Esophagus muscularis mucosa (tissue), 4 donors: ENCODE results near the gene SEL1L3.

Experiments
- CTCF ChIP-seq, 3 experiments: fragments of 200-600 bp in 2 of 3; fragments of 450-650 bp in 1 of 3; sonication (generic) in 2 of 3; IDR thresholded peaks; one replicate each; pipeline ENCODE4 v1.5.1; 2017 to 2019; ENCODE audit warnings: antibody characterized with exemption in 3 of 3, mild to moderate bottlenecking in 2 of 3, moderate library complexity in 1 of 3
- EP300 ChIP-seq: sonication (generic); formaldehyde crosslinking; IDR thresholded peaks from one replicate; pipeline ENCODE4 v1.6.1; 2017; ENCODE audit warnings: antibody characterized with exemption
- POLR2AphosphoS5 ChIP-seq, 2 donors: sonication (generic); formaldehyde crosslinking; IDR thresholded peaks; one replicate each; pipeline ENCODE4 v1.6.1; 2017; ENCODE audit warnings: antibody characterized with exemption in 2 of 2

- no peak for TF ChIP-seq CTCF (IDR thresholded peaks at IDR 0.05)
- no peak for TF ChIP-seq POLR2AphosphoS5 (IDR thresholded peaks at IDR 0.05)
- no peak for TF ChIP-seq EP300
Observed at GRCh38 chr4:25904748-25905082, 41.9 kb upstream of the SEL1L3 start.
